ENCODE results near the gene UBB. TPM values are rescaled to one million over a fixed set of nuclear protein-coding genes. Genes with fewer than 3 reads are reported as not detected.
"Not testable (repeated sequence)": the region's sequence is repeated elsewhere in the genome, so short reads cannot be mapped to it uniquely, and the experiment has no call there.

UBB gene
- total RNA-seq, 1 donor from 2014 or later, result 1,973 TPM

- Mint-ChIP-seq H3K4me1 (peaks cover 42% of the 10 kb centered on the region), H3K9me3 (no peaks in the 10 kb centered on the region), H3K27ac (no peak overlapping the region), H3K4me3 (peak overlapping the region; percentile 90), H3K27me3 (peaks cover 4% of the 10 kb centered on the region), H3K36me3 (ENCODE audit: low read depth) (peaks cover 37% of the 10 kb centered on the region)
- DNase-seq, result no peak
- intact Hi-C loops (cut with micrococcal nuclease), result loop anchor here (5.0 to 10.0 kb wide), 2 partner anchors 153 to 169 kb away; partner anchors contain the start of genes NCOR1 and PIGL
These were observed 2.9 kb downstream of the UBB start for GRCh38 chr17:16383772-16384287.

GRCh38 chr17:16384557-16384956, 3.7 kb downstream of the UBB start:
- Mint-ChIP-seq H3K4me1 (peaks cover 43% of the 10 kb centered on the region), H3K4me3 (no peak overlapping the region), H3K27me3 (peaks cover 7% of the 10 kb centered on the region), H3K9me3 (no peaks in the 10 kb centered on the region), H3K27ac (peak overlapping the region; percentile 13), H3K36me3 (ENCODE audit: low read depth) (peaks cover 37% of the 10 kb centered on the region)
- intact Hi-C loops (cut with micrococcal nuclease), result loop anchor here (5.0 to 10.0 kb wide), 2 partner anchors 153 to 170 kb away; partner anchors contain the start of genes NCOR1 and PIGL
- DNase-seq, result no peak

- not testable (repeated sequence) for H3K27me3 Mint-ChIP-seq, H3K9me3 Mint-ChIP-seq, DNase-seq
- Mint-ChIP-seq H3K27ac (peak overlapping the region; percentile 78), H3K4me1 (peaks cover 42% of the 10 kb centered on the region), H3K4me3 (peak overlapping the region; percentile 91), H3K36me3 (ENCODE audit: low read depth) (peaks cover 34% of the 10 kb centered on the region)
- intact Hi-C loops (cut with micrococcal nuclease), result loop anchor here (1.0 to 10.0 kb wide), 3 partner anchors 30 to 171 kb away; partner anchors contain the start of genes NCOR1 and PIGL
These were observed 5.2 kb downstream of the UBB start for GRCh38 chr17:16386126-16386507.

- no peaks in the 10 kb centered on the region for H3K9me3 Mint-ChIP-seq
- intact Hi-C loops (cut with micrococcal nuclease), result no loop called here
- no peak overlapping the region for H3K27ac Mint-ChIP-seq
- peaks cover 11% of the 10 kb centered on the region for H3K4me1 Mint-ChIP-seq
- H3K27me3 Mint-ChIP-seq, result peaks cover 9% of the 10 kb centered on the region
- no peak overlapping the region for H3K4me3 Mint-ChIP-seq
- DNase-seq, result no peak
- H3K36me3 Mint-ChIP-seq (ENCODE audit: low read depth), result no peaks in the 10 kb centered on the region
These were observed 10.6 kb downstream of the UBB start for GRCh38 chr17:16391451-16391850.

- H3K36me3 Mint-ChIP-seq (ENCODE audit: low read depth); H3K27me3 Mint-ChIP-seq; H3K9me3 Mint-ChIP-seq; H3K27ac Mint-ChIP-seq; DNase-seq; H3K4me1 Mint-ChIP-seq; H3K4me3 Mint-ChIP-seq; intact Hi-C loops (cut with micrococcal nuclease): not testable (repeated sequence)
These were observed 11.6 kb downstream of the UBB start for GRCh38 chr17:16392491-16392890.

- H3K36me3 Mint-ChIP-seq (ENCODE audit: low read depth); H3K9me3 Mint-ChIP-seq; H3K27ac Mint-ChIP-seq; H3K4me1 Mint-ChIP-seq; H3K27me3 Mint-ChIP-seq; intact Hi-C loops (cut with micrococcal nuclease); H3K4me3 Mint-ChIP-seq; DNase-seq: not testable (repeated sequence)
These were observed 15.0 kb downstream of the UBB start for GRCh38 chr17:16395887-16396286.

- H3K4me3 Mint-ChIP-seq; H3K27me3 Mint-ChIP-seq; H3K4me1 Mint-ChIP-seq; H3K36me3 Mint-ChIP-seq (ENCODE audit: low read depth); intact Hi-C loops (cut with micrococcal nuclease); H3K27ac Mint-ChIP-seq; DNase-seq; H3K9me3 Mint-ChIP-seq: not testable (repeated sequence)
These were observed 15.8 kb downstream of the UBB start for GRCh38 chr17:16396693-16397092.

GRCh38 chr17:16398270-16399267, 17.7 kb downstream of the UBB start:
- Mint-ChIP-seq H3K27ac (no peak overlapping the region), H3K27me3 (peaks cover 1% of the 10 kb centered on the region), H3K9me3 (no peaks in the 10 kb centered on the region), H3K4me1 (peaks cover 8% of the 10 kb centered on the region), H3K36me3 (ENCODE audit: low read depth) (no peaks in the 10 kb centered on the region), H3K4me3 (no peak overlapping the region)
- DNase-seq, result peak; percentile 74
- intact Hi-C loops (cut with micrococcal nuclease), result no loop called here

- H3K9me3 Mint-ChIP-seq; DNase-seq; H3K36me3 Mint-ChIP-seq (ENCODE audit: low read depth); H3K4me3 Mint-ChIP-seq; H3K27ac Mint-ChIP-seq; H3K4me1 Mint-ChIP-seq; intact Hi-C loops (cut with micrococcal nuclease): not testable (repeated sequence)
- peaks cover 22% of the 10 kb centered on the region for H3K27me3 Mint-ChIP-seq
These were observed 23.0 kb downstream of the UBB start for GRCh38 chr17:16403847-16404246.

- Mint-ChIP-seq H3K27me3 (peaks cover 22% of the 10 kb centered on the region), H3K27ac (no peak overlapping the region), H3K36me3 (ENCODE audit: low read depth) (no peaks in the 10 kb centered on the region), H3K4me1 (no peaks in the 10 kb centered on the region), H3K4me3 (peak overlapping the region; percentile 67), H3K9me3 (no peaks in the 10 kb centered on the region)
- intact Hi-C loops (cut with micrococcal nuclease), result no loop called here
- DNase-seq, result no peak
These were observed 26.1 kb downstream of the UBB start for GRCh38 chr17:16406742-16407674.

GRCh38 chr17:16407911-16408588, 27.2 kb downstream of the UBB start:
- DNase-seq, result no peak
- no peaks in the 10 kb centered on the region for H3K9me3 Mint-ChIP-seq
- no peak overlapping the region for H3K27ac Mint-ChIP-seq
- H3K4me3 Mint-ChIP-seq, result peak overlapping the region; percentile 31
- H3K4me1 Mint-ChIP-seq, result no peaks in the 10 kb centered on the region
- peaks cover 22% of the 10 kb centered on the region for H3K27me3 Mint-ChIP-seq
- intact Hi-C loops (cut with micrococcal nuclease), result no loop called here
- H3K36me3 Mint-ChIP-seq (ENCODE audit: low read depth), result no peaks in the 10 kb centered on the region

GRCh38 chr17:16415031-16415924, 34.4 kb downstream of the UBB start, which contains the start of gene TRPV2:
Gene TRPV2, plus strand, starts transcription at chr17:16415571. Its CDS starts 2,098 bp downstream, at chr17:16417669.
- Mint-ChIP-seq H3K27ac (peak within 1 kb of the TSS; percentile 100), H3K4me3 (peak within 1 kb of the TSS; percentile 100), H3K36me3 (ENCODE audit: low read depth) (peaks cover 20% of the 10 kb centered on the region), H3K9me3 (no peaks in the 10 kb centered on the region), H3K27me3 (no peaks in the 10 kb centered on the region), H3K4me1 (peaks cover 41% of the 10 kb centered on the region)
- intact Hi-C loops (cut with micrococcal nuclease), result loop anchor here (1.0 to 10.0 kb wide), 3 partner anchors 34 to 200 kb away; partner anchors contain the start of genes NCOR1, PIGL and UBB
- DNase-seq, result peak; percentile 83

Measured in activated CD4-positive, alpha-beta T cell treated with anti-CD3 and anti-CD28 coated beads, Interleukin-2, amount 10 ng/mL, durations not matched to agents 24 days and 14 days (primary cell).